Stimulated activated CD8-positive, alpha-beta memory T cell treated with anti-CD3 and anti-CD28 coated beads, Interleukin-12 subunit alpha, Interleukin-12 subunit beta, amount 100 ng/mL, for 24 hours (primary cell): ENCODE data around the gene HSDL1.
"Not testable (repeated sequence)": the region's sequence is repeated elsewhere in the genome, so short reads cannot be mapped to it uniquely, and the experiment has no call there.

Source experiments
- DNase-seq: peaks from one replicate; pipeline ENCODE4 v3.0.0-alpha.2; 2020; ENCODE audit errors: extremely low read depth

The HSDL1 gene

DNA sequence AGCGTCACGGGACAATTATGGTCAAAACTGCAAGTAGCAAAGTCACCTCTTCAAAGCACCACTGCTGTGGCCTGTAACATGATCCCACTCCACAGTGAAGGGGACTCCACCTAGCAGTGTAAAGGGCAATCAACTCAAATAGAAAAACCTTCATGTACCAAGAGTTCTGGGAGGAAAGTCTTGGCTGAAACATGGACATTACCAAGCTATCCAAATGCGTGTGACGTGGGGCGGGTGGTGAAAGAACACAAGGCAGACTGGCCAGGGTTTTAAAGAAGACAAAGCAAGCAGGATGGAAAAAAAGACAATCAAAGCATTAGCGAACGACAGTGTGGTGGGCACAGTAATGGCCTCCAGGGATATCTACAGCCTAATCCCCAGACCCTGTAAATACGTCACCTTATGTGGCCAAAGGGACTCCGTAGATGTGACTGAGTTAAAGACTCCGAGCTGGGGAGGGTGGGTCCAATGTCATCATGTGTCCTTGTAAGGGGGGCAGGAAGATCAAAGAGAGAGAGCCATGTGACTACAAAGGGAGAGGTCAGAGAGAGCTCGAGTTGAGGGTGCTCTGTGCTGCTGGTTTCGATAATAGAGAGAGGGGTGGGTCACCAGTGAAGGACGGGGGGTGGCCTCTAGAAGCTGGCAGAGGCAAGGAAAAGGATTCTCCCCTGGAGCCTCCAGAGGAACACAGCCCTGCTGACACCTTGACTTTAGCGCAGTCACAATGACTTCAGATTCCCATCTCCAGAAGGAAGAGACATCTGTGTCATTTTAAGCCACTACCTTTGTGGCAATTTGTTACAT, 6.0 kb downstream of the HSDL1 start:
- no peak for DNase-seq

DNA sequence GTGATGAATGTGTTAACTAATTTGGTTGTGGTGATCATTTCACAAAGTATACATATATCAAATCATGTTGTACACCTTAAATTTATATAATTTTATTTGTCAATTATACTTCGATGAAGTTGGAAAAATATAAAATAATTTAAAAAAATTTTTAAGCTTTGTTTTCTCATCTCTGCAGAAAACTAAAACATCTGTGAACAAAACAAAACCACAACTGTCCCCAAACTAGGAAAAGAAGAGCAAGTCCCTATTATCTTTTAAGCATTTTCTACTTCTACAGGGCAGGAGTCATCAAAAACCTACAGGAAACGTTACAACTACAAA, 6.5 kb downstream of the HSDL1 start:
- no peak for DNase-seq

DNA sequence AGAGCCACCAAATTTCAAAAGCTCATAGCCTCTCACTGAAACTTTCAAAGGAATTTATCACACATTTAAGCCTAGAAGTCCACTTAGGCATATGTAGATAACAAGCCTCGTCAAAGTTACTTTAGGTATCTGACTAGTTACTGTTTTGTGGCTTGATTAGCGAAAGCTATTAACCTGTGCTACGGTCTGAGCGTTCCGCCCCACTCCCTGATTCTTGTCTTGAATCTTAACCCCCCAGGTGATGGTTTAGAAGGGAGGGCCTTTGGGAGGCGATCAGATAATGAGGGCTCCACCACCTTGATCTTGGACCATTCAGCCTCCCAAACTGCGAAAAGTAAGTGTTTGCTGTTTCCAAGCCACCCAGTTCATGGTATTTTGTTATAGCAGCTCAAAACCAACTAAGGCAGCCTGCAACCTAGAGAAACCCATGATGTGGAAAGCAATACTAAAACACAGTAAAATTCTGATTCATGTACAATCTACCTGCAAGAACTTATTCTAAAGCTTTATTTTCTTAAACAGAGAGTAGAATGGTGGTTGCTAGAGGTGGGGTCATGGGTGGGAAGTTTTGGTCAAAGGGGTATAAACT, 7.1 kb downstream of the HSDL1 start:
- no peak for DNase-seq

- no peak for DNase-seq
Observed at GRCh38 chr16:84137287-84137686, 7.7 kb downstream of the HSDL1 start.

GRCh38 chr16:84136331-84137125, 8.4 kb downstream of the HSDL1 start:
- DNase-seq, result no peak

- no peak for DNase-seq
Observed at GRCh38 chr16:84132527-84133285, 12.3 kb downstream of the HSDL1 start.

DNA sequence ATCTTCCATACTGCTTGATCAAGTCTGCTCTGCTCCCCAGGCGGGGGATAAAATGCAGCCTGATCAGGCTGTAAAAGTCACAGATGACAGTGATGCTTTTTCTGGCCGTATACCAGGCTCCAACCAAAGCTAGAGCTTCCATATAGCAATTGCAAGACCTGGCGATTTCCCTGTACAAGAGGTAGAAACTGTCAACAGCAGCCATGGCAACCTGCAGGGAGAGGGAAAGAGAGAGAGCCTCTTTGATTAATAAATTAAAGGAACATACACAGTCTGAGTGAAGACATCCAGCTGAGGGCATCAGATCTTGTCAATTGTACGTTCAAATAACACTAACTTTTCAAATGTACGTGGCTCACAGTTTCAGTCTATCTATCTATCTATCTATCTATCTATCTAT, 13.9 kb downstream of the HSDL1 start:
- no peak for DNase-seq

DNA sequence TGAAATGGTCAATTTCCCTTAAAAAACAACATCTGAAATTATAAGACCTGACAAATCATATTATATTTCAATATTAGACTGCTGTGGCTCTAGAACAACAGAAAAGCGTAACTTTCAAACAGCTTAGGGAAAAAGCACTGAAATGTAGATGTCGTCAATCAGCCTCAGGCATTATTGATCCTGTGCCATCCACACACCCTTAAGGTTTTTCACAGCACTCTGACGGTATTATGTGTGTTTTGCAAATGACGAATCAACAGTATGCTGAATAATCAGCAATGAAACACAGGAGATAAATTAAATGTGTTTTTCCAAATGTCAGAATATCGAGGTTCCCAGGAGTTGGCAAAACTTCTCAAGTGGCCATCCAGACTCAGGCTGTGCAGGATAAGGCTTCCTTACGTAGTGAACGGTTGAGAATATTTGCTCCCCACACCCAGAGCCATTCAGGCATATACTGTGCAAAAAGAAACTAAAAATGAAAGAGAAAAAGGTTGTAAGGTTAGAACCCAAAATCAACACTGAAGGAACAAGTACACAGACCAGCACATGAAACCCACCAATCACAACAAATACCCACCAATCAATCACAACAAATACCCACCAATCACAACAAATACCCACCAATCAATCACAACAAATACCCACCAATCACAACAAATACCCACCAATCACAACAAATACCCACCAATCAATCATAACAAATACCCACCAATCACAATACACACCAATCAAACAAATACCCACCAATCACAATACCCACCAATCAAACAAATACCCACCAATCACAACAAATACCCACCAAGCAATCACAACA, 20.5 kb downstream of the HSDL1 start:
- DNase-seq, result no peak

- DNase-seq, result no peak
Observed at GRCh38 chr16:84121007-84121406, 24.0 kb downstream of the HSDL1 start.

DNA sequence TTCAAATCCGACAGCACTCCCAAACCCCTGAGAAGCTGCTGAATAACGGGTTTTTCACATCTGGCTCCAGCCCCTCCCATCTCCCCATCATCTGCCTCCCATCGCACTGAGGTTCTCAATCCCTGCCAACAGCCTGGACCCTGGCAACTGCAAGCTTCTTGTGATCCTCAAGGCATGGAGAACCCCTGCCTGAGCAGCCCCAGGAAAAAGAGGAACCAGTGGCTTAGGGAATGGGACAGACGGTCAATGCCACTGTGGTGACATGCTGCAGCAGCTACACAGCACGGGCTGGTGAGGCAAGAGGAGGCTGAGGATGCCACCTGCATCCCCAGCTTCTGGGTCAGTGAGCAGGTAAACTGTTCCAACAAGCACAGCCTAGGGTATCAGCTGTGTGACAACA, 25.0 kb downstream of the HSDL1 start:
- DNase-seq, result no peak

DNA sequence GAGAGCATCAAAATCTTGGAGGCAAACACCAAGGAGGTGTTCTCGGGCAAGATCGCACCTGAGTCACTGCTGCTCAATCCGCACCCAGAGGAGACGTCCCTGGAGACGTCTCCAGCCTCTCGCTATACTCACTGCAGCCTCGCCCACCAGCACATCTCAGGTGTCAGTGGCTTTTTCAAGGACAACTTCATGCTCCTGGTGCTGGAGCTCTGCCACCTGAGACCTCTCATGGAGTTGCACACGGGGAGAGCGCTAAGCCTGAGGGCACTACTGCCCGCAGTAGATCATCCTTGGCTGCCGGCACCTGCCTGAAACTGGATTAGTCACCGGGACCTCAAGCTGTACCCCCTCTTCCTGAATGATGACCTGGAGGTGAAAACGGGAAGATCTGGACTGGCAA, 25.6 kb downstream of the HSDL1 start:
- DNase-seq, result no peak

DNA sequence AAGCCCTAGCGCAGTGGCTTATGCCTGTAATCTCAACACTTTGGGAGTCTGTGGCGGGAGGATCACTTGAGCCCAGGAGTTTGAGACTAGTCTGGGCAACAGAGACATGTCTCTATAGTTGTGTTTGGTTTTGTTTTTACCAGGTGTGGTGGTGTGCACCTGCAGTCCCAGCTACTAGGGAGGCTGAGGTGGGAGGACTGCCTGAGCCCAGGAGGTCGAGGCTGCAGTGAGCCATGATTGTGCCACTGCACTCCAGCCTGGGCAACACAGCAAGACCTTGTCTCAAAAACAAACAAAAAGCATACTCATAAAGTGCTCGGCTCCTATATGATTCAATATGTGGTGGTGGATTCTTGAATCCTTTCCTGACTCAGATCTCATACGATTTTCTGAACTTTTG, 26.7 kb downstream of the HSDL1 start:
- not testable (repeated sequence) for DNase-seq

DNA sequence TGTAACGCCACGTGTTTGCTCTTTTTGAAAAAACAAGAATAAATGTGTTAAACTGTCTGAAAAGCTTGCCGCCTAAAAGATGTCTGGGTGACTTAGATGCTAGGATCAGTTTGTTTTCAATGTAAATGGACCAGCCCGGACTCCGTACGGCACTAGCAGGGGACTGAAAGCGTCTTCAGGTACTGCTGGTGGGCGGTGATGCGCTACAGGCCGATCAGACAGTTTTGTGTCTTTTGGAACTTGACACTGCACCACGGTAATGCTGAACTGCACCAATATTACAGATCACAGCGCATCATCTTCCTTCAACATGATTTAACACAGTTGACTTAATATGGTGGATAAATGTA, 27.5 kb downstream of the HSDL1 start:
- no peak for DNase-seq

- peak; percentile 96 for DNase-seq
Observed at GRCh38 chr16:84116720-84117493, 28.1 kb downstream of the HSDL1 start, which contains the start of gene MBTPS1. TSS of gene MBTPS1 (minus strand) at chr16:84116942. CDS start at chr16:84101783, 15,159 bp downstream.

DNA sequence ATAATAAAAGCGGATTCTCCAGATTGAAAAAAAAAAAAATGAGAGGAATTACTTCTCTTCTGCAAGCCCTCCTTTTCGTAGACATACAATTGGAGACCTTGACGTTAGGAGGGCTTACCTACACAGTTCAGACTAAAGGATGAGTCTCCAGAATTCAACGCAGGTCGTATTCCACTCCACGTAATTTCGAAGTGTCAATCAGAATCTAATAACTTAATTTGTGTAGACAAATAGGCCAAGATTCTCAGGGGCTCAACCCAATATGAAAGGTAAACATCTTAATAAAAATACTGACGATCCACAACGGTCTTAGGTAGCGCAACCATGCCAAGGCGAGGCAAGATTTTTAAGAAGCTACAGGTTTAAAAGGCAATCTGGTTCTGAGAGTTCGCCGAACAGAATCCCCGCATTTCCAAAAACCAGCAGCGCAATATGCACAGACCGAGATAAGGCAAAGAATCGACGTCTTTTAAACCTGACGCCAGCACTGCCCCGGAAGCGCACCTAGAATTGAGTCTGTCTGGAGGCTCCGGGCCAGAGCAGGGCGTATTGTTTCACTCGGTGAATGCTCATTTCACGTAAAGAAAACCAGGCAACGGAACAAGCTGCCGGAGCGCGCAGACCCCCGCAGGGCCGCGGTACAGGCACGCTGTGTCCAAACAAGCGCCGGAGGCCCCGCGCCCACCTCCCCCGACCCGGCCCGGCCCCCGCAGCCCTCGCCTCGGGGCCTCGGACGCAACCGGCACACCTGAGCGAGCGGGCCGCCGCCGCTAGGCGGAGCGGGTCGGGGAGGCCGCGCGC, 28.9 kb downstream of the HSDL1 start:
- no peak for DNase-seq

- not testable (repeated sequence) for DNase-seq
Observed at GRCh38 chr16:84111949-84112348, 33.0 kb downstream of the HSDL1 start.

- DNase-seq, result no peak
Observed at GRCh38 chr16:84111525-84111924, 33.5 kb downstream of the HSDL1 start.

- DNase-seq, result no peak
Observed at GRCh38 chr16:84110527-84110926, 34.5 kb downstream of the HSDL1 start.

- DNase-seq, result no peak
Observed at GRCh38 chr16:84109598-84110335, 35.2 kb downstream of the HSDL1 start.
